Suppressor macrophage (primary cell): ENCODE results near the gene GRM3.
A peak's percentile ranks its signal among the peaks of the same experiment; 100 is the strongest.

Source experiments
- DNase-seq, 4 experiments: peaks; one replicate each; pipeline ENCODE4 v3.0.0-alpha.2; 2020 to 2022

GRM3 gene

GRCh38 chr7:86904949-86905834 is 261.5 kb downstream of the GRM3 start:
- DNase-seq = peak in 3 of 4 experiments; percentile 12 to 33 (median 29)

GRCh38 chr7:86908948-86909347 is 265.2 kb downstream of the GRM3 start:
- no peak for DNase-seq

DNA sequence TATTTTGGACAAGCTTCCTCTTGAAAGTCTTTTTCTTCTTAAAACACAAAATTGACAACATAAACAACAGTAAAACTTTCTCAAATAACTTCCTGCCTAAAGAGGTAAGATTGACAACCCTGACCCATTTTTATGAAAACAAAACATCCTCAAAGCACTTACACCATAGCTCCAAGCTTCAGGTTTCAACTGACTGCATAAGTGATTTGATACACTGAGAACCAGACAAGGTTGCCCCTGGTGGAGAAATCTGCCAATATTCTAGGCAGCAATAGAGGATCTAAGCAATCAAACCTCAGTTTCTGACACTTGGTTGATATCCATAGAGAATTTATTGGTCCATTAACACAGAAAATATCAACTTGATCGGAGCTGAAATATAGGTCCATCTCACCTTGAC is 267.9 kb downstream of the GRM3 start:
- no peak for DNase-seq

DNA sequence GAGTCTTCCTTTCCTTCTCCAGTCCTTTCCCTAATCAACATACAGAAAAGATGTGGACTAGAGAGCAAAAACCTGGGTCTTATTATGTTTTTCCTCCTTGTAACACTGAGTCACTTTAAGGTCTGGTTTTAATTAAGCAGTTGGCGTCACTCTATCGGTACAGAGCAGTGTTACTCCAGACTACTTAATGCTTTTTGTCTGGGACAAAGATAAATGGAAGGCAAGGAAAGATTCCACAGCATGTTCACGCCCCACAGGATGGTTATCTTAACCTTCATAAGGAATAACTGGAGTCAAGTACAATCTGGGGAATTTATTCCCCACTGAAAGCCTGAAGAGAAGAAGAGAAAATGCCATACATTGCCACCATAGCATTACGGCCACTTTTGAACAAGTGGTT is 270.0 kb downstream of the GRM3 start:
- no peak for DNase-seq
